ENCODE results near the gene UFM1.

GRCh38 chr13:38358684-38359083 lies 9.0 kb downstream of the UFM1 start:
- TF ChIP-seq POLR2AphosphoS5 (IDR thresholded peaks at IDR 0.05; ENCODE audit: low read depth, low read length): no peak
- no peak for TF ChIP-seq POLR2A (IDR thresholded peaks at IDR 0.05; ENCODE audit: low read depth, low read length)

All from GM12892 (cell line).